SU-DHL-6 (cell line): ENCODE measurements around the gene KAZN.

Experiments used
- H2AFZ ChIP-seq: fragments of 200-600 bp; sonication (generic); 2 replicates; pipeline ENCODE4 v1.6.1; 2014; ENCODE audit warnings: low read depth, mild to moderate bottlenecking, moderate library complexity, mixed read lengths, antibody characterized with exemption, low read length; ENCODE audit not compliant: severe bottlenecking
- H3F3A ChIP-seq: fragments of 200-600 bp; shearing (Covaris generic); 2 replicates; pipeline ENCODE4 v1.6.0; 2016; ENCODE audit warnings: antibody characterized with exemption, mild to moderate bottlenecking; ENCODE audit not compliant: insufficient read depth
- H3K27ac ChIP-seq: fragments of 200-600 bp; sonication (generic); 2 replicates; pipeline ENCODE4 v1.5.1; 2016; ENCODE audit warnings: low read depth, mild to moderate bottlenecking, low read length, moderate library complexity, mixed read lengths
- H3K27me3 ChIP-seq: fragments of 200-600 bp; sonication (generic), shearing (Covaris generic); 2 replicates; pipeline ENCODE4 v1.6.0; 2014; ENCODE audit warnings: mild to moderate bottlenecking, low read length
- H3K36me3 ChIP-seq: fragments of 200-600 bp; sonication (generic); 2 replicates; pipeline ENCODE4 v1.6.1; 2014; ENCODE audit warnings: mild to moderate bottlenecking, low read length, mixed read lengths
- H3K4me2 ChIP-seq: fragments of 300-600, 200-600 bp; shearing (Covaris generic), sonication (generic); 2 replicates; pipeline ENCODE4 v1.6.0; 2014; ENCODE audit warnings: low read length, low read depth, mild to moderate bottlenecking; ENCODE audit not compliant: poor library complexity, severe bottlenecking
- H3K4me3 ChIP-seq: fragments of 200-600 bp; sonication (generic); 2 replicates; pipeline ENCODE4 v1.5.1; 2014; ENCODE audit warnings: antibody characterized with exemption, low read length, mild to moderate bottlenecking, mixed read lengths; ENCODE audit not compliant: insufficient read depth, poor library complexity, severe bottlenecking
- H3K79me2 ChIP-seq: fragments of 200-600 bp; sonication (generic); 2 replicates; pipeline ENCODE4 v1.6.1; 2014; ENCODE audit warnings: mild to moderate bottlenecking, low read length, moderate library complexity; ENCODE audit not compliant: insufficient read depth
- H3K9ac ChIP-seq: fragments of 200-600 bp; sonication (generic); 2 replicates; pipeline ENCODE4 v1.7.0; 2014; ENCODE audit warnings: mild to moderate bottlenecking, low read length
- H3K9me2 ChIP-seq: fragments of 200-600 bp; sonication (generic); replicated peaks from 2 replicates; pipeline ENCODE4 v1.6.1; 2014; ENCODE audit warnings: low read length; ENCODE audit not compliant: insufficient read depth
- H3K9me3 ChIP-seq: fragments of 200-600 bp; sonication (generic); 2 replicates; pipeline ENCODE4 v1.6.1; 2014; ENCODE audit warnings: low read length, mixed read lengths; ENCODE audit not compliant: insufficient read depth
- H4K20me1 ChIP-seq: fragments of 200-600 bp; sonication (generic); 2 replicates; pipeline ENCODE4 v1.6.1; 2014; ENCODE audit warnings: low read depth, mild to moderate bottlenecking, antibody characterized with exemption, low read length, moderate library complexity, mixed read lengths
- CTCF ChIP-seq: fragments of 200-600 bp; sonication (generic); IDR thresholded peaks from one replicate; pipeline ENCODE4 v1.5.1; 2017; ENCODE audit warnings: antibody characterized with exemption, mild to moderate bottlenecking, low read length, moderate library complexity; ENCODE audit not compliant: insufficient read depth, poor library complexity, severe bottlenecking
- EZH2phosphoT487 ChIP-seq: fragments of 200-600 bp; sonication (generic), shearing (Covaris generic); conservative IDR thresholded peaks from 2 replicates; pipeline ENCODE4 v1.6.1; 2018; ENCODE audit warnings: mild to moderate bottlenecking, antibody characterized with exemption, low read length, moderate library complexity, mixed read lengths

Gene KAZN

GRCh38 chr1:14682941-14683621 is 84.6 kb downstream of the KAZN start:
- Histone ChIP-seq H3K9me2 (no peaks in the 10 kb centered on the region), H3K4me2 (no peak overlapping the region), H3K79me2 (no peaks in the 10 kb centered on the region), H3K27me3 (no peaks in the 10 kb centered on the region), H2AFZ (no peak overlapping the region), H3K9ac (no peak overlapping the region), H3K36me3 (no peaks in the 10 kb centered on the region), H3K27ac (no peak overlapping the region), H4K20me1 (no peaks in the 10 kb centered on the region), H3K4me3 (no peak overlapping the region), H3K9me3 (no peaks in the 10 kb centered on the region), H3F3A (no peaks in the 10 kb centered on the region)
- TF ChIP-seq EZH2phosphoT487 (no peak), CTCF (no peak)

GRCh38 chr1:14685078-14685477 is 86.6 kb downstream of the KAZN start:
- H3K9me3 ChIP-seq, result no peaks in the 10 kb centered on the region
- no peak overlapping the region for H3K4me2 ChIP-seq
- no peak overlapping the region for H3K9ac ChIP-seq
- H3K27me3 ChIP-seq, result no peaks in the 10 kb centered on the region
- no peaks in the 10 kb centered on the region for H3K9me2 ChIP-seq
- no peaks in the 10 kb centered on the region for H4K20me1 ChIP-seq
- no peak overlapping the region for H3K4me3 ChIP-seq
- H3K79me2 ChIP-seq, result no peaks in the 10 kb centered on the region
- TF ChIP-seq CTCF (no peak), EZH2phosphoT487 (no peak)
- H3K27ac ChIP-seq, result no peak overlapping the region
- H3K36me3 ChIP-seq, result no peaks in the 10 kb centered on the region
- H3F3A ChIP-seq, result no peaks in the 10 kb centered on the region
- no peak overlapping the region for H2AFZ ChIP-seq

- Histone ChIP-seq H4K20me1 (no peaks in the 10 kb centered on the region), H3K9me3 (no peaks in the 10 kb centered on the region), H3K4me2 (no peak overlapping the region), H2AFZ (no peak overlapping the region), H3K79me2 (no peaks in the 10 kb centered on the region), H3K4me3 (no peak overlapping the region), H3K36me3 (no peaks in the 10 kb centered on the region), H3F3A (no peaks in the 10 kb centered on the region), H3K9ac (no peak overlapping the region), H3K9me2 (no peaks in the 10 kb centered on the region), H3K27me3 (no peaks in the 10 kb centered on the region), H3K27ac (no peak overlapping the region)
- TF ChIP-seq EZH2phosphoT487, result no peak
- TF ChIP-seq CTCF, result no peak
Observed at GRCh38 chr1:14686701-14687100, 88.2 kb downstream of the KAZN start.
